Mucosa of descending colon (tissue), 3 donors: ENCODE data around the gene PIP4K2A. TPM values are rescaled to one million over a fixed set of nuclear protein-coding genes. Genes with fewer than 3 reads are reported as not detected.

Experiments used
- ATAC-seq: fragments of 200-7000 bp; cut with Tn5 transposase; one replicate; pipeline ENCODE4 v1.9.1; 2020; ENCODE audit warnings: mild to moderate bottlenecking, moderate library complexity
- DNase-seq, 3 donors: peaks; one replicate each; pipeline ENCODE4 v3.0.0-alpha.2; 2020
- H3K36me3 ChIP-seq: fragments of 200-600 bp; one replicate; pipeline ENCODE4 v1.8.0; 2021; ENCODE audit warnings: low read depth, mild to moderate bottlenecking
- H3K4me1 ChIP-seq: fragments of 200-600 bp; one replicate; pipeline ENCODE4 v1.8.0; 2021; ENCODE audit warnings: low read depth, mild to moderate bottlenecking
- H3K4me3 ChIP-seq: fragments of 200-600 bp; one replicate; pipeline ENCODE4 v1.8.0; 2021; ENCODE audit warnings: mild to moderate bottlenecking
- H3K9me3 ChIP-seq: fragments of 200-600 bp; one replicate; pipeline ENCODE4 v1.8.0; 2021; ENCODE audit warnings: mild to moderate bottlenecking
- intact Hi-C, 2 donors: fragments of 100-400 bp; cut with DNase I in 1 of 2; cut with micrococcal nuclease in 1 of 2; formaldehyde crosslinking; loops; one replicate each; pipeline versions ENCODE4 v1.11.0 to v1.11.1; 2022; cut with DNase I, micrococcal nuclease
- total RNA-seq, 3 donors: library from RNA; stranded (reverse); fragmentation: NEBNext Ultra II Directional in 2 of 3; extraction: Animal tissue kit (Norgen Biotek cat#: 25700) in 2 of 3; gene quantifications; one replicate each; pipeline versions ENCODE4 v1.2.1 to v1.2.4, GENCODE V29; 2021 to 2023
- TF ChIP-seq, protein P1 (sequence below): fragments of 200-600 bp; IDR thresholded peaks from one replicate; pipeline ENCODE4 v1.8.0; 2022; ENCODE audit warnings: antibody characterized with exemption, mild to moderate bottlenecking
- donor health status: DM: no; HTN: no; CAD: no; lungs with moderate emphysema.
- donor health status: DM: no; HTN: no; CAD: no.
- donor health status: DM: no; HTN: yes; CAD: no.

PIP4K2A gene
- total RNA-seq, 3 donors from 2014 or later, result 17.2 to 29.4 (median 21.2) TPM

DNA sequence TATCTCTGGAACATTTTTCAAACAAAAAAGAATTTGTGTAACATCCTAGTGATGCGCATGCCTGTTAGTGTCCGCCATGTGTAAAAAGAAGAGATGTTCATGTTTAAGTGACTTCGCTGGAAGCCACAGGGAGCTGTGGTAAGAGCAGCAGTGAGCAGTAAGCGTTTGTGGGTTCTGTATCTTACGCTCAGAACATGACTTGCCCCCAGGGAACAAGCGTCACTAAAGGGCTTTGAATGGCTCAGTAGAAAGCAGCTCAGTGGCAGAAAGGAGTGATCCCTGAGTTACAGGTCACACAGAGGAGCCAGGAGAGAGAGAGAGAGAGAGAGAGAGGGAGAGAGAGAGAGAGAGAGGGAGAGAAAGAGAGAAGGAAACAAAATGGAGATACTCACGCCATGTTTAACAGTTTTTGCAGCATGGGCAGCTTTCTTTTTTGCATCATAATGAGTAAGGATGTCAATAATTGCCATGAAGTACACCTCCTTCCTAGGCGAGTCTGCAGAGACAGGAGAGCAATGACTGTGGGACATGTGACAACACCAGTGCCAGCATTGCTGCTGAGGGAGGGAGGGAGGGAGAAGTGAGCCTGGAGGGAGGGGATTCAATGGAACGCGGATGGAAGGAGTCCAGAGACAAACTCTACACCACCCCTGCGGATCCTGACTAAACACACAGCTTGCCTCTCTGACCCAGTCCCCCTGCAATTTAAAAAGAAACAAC, 174.6 kb downstream of the PIP4K2A start:
- TF ChIP-seq, protein P1, sequence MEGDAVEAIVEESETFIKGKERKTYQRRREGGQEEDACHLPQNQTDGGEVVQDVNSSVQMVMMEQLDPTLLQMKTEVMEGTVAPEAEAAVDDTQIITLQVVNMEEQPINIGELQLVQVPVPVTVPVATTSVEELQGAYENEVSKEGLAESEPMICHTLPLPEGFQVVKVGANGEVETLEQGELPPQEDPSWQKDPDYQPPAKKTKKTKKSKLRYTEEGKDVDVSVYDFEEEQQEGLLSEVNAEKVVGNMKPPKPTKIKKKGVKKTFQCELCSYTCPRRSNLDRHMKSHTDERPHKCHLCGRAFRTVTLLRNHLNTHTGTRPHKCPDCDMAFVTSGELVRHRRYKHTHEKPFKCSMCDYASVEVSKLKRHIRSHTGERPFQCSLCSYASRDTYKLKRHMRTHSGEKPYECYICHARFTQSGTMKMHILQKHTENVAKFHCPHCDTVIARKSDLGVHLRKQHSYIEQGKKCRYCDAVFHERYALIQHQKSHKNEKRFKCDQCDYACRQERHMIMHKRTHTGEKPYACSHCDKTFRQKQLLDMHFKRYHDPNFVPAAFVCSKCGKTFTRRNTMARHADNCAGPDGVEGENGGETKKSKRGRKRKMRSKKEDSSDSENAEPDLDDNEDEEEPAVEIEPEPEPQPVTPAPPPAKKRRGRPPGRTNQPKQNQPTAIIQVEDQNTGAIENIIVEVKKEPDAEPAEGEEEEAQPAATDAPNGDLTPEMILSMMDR, result no peak
- no peaks in the 10 kb centered on the region for H3K9me3 ChIP-seq
- no peaks in the 10 kb centered on the region for H3K4me1 ChIP-seq
- H3K4me3 ChIP-seq, result no peak overlapping the region
- intact Hi-C loops, result no loop called here
- DNase-seq, result no peak
- no peaks in the 10 kb centered on the region for H3K36me3 ChIP-seq
- no peak for ATAC-seq

DNA sequence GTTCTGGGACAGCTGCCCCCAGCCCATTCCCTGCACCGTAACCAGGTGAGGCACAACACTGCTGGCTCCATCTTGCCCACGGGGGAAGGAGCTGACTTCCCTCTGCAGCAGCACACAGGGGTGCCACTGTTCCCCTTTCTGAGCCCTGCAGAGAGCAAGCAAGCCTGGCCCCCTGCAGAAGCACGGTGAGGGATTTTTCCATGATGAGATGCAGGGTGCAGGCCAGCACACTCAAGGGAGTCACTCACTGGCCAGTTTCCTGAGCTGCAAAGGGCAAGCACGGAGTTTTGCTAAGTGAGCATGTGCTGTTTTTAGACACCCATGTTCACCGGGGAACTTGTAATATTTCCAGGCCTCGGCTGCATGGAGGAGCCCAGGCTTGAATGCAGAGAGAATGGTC, 176.6 kb downstream of the PIP4K2A start:
- ATAC-seq (no peak), DNase-seq (no peak)
- no peaks in the 10 kb centered on the region for H3K36me3 ChIP-seq
- TF ChIP-seq, protein P1, result no peak
- no peaks in the 10 kb centered on the region for H3K4me1 ChIP-seq
- no peak overlapping the region for H3K4me3 ChIP-seq
- intact Hi-C loops, result no loop called here
- no peaks in the 10 kb centered on the region for H3K9me3 ChIP-seq

DNA sequence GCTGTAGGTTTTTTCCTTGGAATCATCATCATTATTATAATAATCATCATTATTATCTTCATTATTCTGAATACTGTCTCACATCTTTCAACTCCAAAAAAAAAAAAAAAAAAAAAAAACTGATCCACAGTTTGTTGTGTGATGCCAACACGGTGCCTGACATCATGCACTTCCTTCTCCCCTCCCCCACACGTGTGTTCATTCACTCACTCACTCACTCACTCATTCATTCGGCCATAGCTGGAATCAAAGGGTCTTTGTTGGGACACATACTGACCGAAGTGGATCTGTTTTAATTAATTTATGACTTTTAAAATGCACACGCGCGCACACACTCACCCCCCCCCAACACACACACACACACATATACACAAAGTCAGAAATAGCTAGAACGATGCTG, 177.8 kb downstream of the PIP4K2A start:
- Histone ChIP-seq H3K4me3 (no peak overlapping the region), H3K9me3 (no peaks in the 10 kb centered on the region), H3K4me1 (no peaks in the 10 kb centered on the region), H3K36me3 (no peaks in the 10 kb centered on the region)
- ATAC-seq (no peak), DNase-seq (no peak)
- TF ChIP-seq, protein P1, result no peak
- intact Hi-C loops, result no loop called here

DNA sequence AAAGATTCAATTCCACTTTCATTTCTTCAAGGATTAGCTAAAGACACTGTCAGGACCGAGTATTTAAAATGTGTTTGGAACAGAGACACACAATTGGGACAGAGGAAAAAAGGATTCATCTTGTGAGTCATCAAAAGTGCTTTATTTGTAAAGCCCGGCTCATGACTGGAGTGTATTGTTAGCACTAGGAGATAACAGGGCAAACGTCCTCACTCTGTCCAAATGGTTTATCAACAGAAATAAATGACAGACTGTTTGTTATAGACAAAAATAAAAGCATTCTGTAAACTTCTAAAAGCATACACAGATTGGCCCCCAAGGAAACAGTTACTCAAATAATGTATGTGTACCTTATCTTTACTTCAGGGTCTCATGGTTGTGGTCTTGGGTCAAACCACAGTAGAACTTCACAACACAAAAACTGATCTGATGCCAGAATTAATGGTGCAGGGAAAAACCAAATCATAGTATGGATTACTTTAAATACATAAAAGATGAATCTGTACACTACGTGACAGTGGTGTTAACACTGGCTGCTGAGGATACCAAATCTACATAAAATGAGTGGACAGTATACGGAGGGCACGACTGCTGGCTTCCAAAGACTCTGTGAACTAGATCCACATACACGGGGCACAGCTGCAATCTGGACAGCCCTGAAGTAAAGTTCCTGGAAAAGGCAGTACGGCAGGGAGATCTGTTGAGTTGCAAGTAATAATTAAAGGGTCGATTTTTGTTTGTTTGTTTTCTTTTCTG, 179.4 kb downstream of the PIP4K2A start:
- TF ChIP-seq, protein P1, result no peak
- Histone ChIP-seq H3K9me3 (no peaks in the 10 kb centered on the region), H3K4me3 (no peak overlapping the region), H3K36me3 (no peaks in the 10 kb centered on the region), H3K4me1 (no peaks in the 10 kb centered on the region)
- intact Hi-C loops, result no loop called here
- DNase-seq (no peak), ATAC-seq (no peak)

DNA sequence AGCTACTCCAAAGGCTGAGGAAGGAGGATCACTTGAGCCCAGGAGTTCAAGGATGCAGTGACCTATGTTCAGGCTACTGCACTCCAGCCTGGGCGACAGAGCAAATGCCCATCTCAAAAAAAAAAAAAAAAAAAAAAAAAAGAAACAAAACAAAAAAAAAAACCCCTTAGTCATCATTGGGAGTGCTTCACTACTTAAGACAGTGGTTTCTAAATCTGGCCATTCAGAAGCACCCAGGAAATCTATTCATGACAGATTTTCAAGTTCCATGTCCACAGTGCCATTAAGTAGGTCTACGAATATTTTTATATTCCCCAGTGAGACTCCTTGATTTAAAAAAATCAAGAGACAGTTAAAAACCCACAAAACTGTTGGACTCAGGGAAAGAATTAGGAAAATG, 182.9 kb downstream of the PIP4K2A start:
- no peaks in the 10 kb centered on the region for H3K9me3 ChIP-seq
- TF ChIP-seq, protein P1, result no peak
- no peaks in the 10 kb centered on the region for H3K4me1 ChIP-seq
- H3K4me3 ChIP-seq, result no peak overlapping the region
- no peak for DNase-seq
- intact Hi-C loops, result no loop called here
- H3K36me3 ChIP-seq, result no peaks in the 10 kb centered on the region
- ATAC-seq, result no peak
